ENCODE measurements around the gene PRKG1. TPM values are rescaled to one million over a fixed set of nuclear protein-coding genes. Genes with fewer than 3 reads are reported as not detected.
A peak's percentile ranks its signal among the peaks of the same experiment; 100 is the strongest.

Gene PRKG1
- total and polyA plus RNA-seq, 8 donors = 1.2 to 9.6 (median 2.9) TPM

- WGBS, 2 donors = 61 to 75% methylated on average over 3 of the region's 3 CpGs
- DNase-seq (no peak), ATAC-seq (no peak), FAIRE-seq (no peak)
- Histone ChIP-seq H3K9me3 (no peaks in the 10 kb centered on the region), H3K36me3 (no peaks in the 10 kb centered on the region), H3K27ac (no peak overlapping the region), H3K4me3 (no peak overlapping the region), H3K4me1 (no peaks in the 10 kb centered on the region), H3K27me3 (no peaks in the 10 kb centered on the region)
- no peak for TF ChIP-seq CTCF (IDR thresholded peaks at IDR 0.05)
- intact Hi-C loops (cut with DNase I) = no loop called here
Measured at GRCh38 chr10:52050429-52051047, 976.3 kb downstream of the PRKG1 start.

GRCh38 chr10:52053497-52053896 is 979.2 kb downstream of the PRKG1 start:
- H3K9me3 ChIP-seq = no peaks in the 10 kb centered on the region
- no peak overlapping the region for H3K27ac ChIP-seq
- H3K27me3 ChIP-seq = no peaks in the 10 kb centered on the region
- no peak for TF ChIP-seq CTCF (IDR thresholded peaks at IDR 0.05)
- no peaks in the 10 kb centered on the region for H3K36me3 ChIP-seq
- intact Hi-C loops (cut with DNase I) = no loop called here
- WGBS, 2 donors = 86 to 87% methylated on average over 5 of the region's 5 CpGs
- DNase-seq (no peak), ATAC-seq (no peak), FAIRE-seq (no peak)
- no peak overlapping the region for H3K4me3 ChIP-seq
- H3K4me1 ChIP-seq = no peaks in the 10 kb centered on the region

- H3K27ac ChIP-seq = no peak overlapping the region
- DNase-seq (no peak), FAIRE-seq (no peak), ATAC-seq (no peak)
- H3K27me3 ChIP-seq = no peaks in the 10 kb centered on the region
- H3K4me3 ChIP-seq = no peak overlapping the region
- no peaks in the 10 kb centered on the region for H3K9me3 ChIP-seq
- H3K36me3 ChIP-seq = no peaks in the 10 kb centered on the region
- H3K4me1 ChIP-seq = no peaks in the 10 kb centered on the region
- intact Hi-C loops (cut with DNase I) = no loop called here
- TF ChIP-seq CTCF (IDR thresholded peaks at IDR 0.05) = no peak
- 87 to 90% methylated on average over 2 of the region's 2 CpGs for WGBS, 2 donors
Measured at GRCh38 chr10:52056291-52056690, 982.0 kb downstream of the PRKG1 start.

GRCh38 chr10:52059089-52059488 is 984.8 kb downstream of the PRKG1 start:
- intact Hi-C loops (cut with DNase I) = no loop called here
- Histone ChIP-seq H3K4me3 (no peak overlapping the region), H3K4me1 (no peaks in the 10 kb centered on the region), H3K36me3 (no peaks in the 10 kb centered on the region), H3K27me3 (no peaks in the 10 kb centered on the region), H3K9me3 (no peaks in the 10 kb centered on the region), H3K27ac (no peak overlapping the region)
- DNase-seq = no peak
- no peak for FAIRE-seq
- WGBS, 2 donors = 81 to 91% methylated on average over 1 of the region's 1 CpG
- ATAC-seq = no peak
- TF ChIP-seq CTCF (IDR thresholded peaks at IDR 0.05) = no peak

- no peak overlapping the region for H3K4me3 ChIP-seq
- H3K36me3 ChIP-seq = no peaks in the 10 kb centered on the region
- intact Hi-C loops (cut with DNase I) = no loop called here
- ATAC-seq = no peak
- no peak overlapping the region for H3K27ac ChIP-seq
- WGBS, 2 donors = 95 to 96% methylated on average over 10 of the region's 10 CpGs
- H3K27me3 ChIP-seq = no peaks in the 10 kb centered on the region
- TF ChIP-seq CTCF (IDR thresholded peaks at IDR 0.05) = no peak
- FAIRE-seq = no peak
- H3K4me1 ChIP-seq = no peaks in the 10 kb centered on the region
- DNase-seq = peak in 2 of 6 donors; percentile 12 to 35
- no peaks in the 10 kb centered on the region for H3K9me3 ChIP-seq
Measured at GRCh38 chr10:52063159-52063558, 988.9 kb downstream of the PRKG1 start.
